GM23338 (cell line): ENCODE results near the gene ADGRL1. TPM values are rescaled to one million over a fixed set of nuclear protein-coding genes. Genes with fewer than 3 reads are reported as not detected.

Experiments
- ATAC-seq: fragments of 200-7000 bp; cut with Tn5 transposase; 3 replicates; pipeline ENCODE4 v1.9.1; 2020
- DNase-seq: peaks from one replicate; pipeline ENCODE4 v3.0.0-alpha.2; 2015; ENCODE audit warnings: low spot score
- H2AFZ ChIP-seq: fragments of 200-600 bp; sonication (generic); 2 replicates; pipeline ENCODE4 v1.8.0; 2016; ENCODE audit warnings: antibody characterized with exemption, mild to moderate bottlenecking, moderate library complexity
- H3F3A ChIP-seq: fragments of 200-600 bp; sonication (generic); replicated peaks from 2 replicates; pipeline ENCODE4 v1.8.0; 2017; ENCODE audit warnings: antibody characterized with exemption, mixed run types, low read depth
- H3K27ac ChIP-seq: fragments of 200-600 bp; sonication (generic); 2 replicates; pipeline ENCODE4 v1.6.1; 2016; ENCODE audit warnings: low read depth
- H3K27me3 ChIP-seq: fragments of 200-600 bp; sonication (generic); 2 replicates; pipeline ENCODE4 v1.8.0; 2016; ENCODE audit warnings: mild to moderate bottlenecking, mixed run types, moderate library complexity; ENCODE audit not compliant: insufficient read depth
- H3K36me3 ChIP-seq: fragments of 200-600 bp; sonication (generic); 2 replicates; pipeline ENCODE4 v1.8.0; 2016; ENCODE audit warnings: mild to moderate bottlenecking; ENCODE audit not compliant: insufficient read depth
- H3K4me1 ChIP-seq: fragments of 200-600 bp; sonication (generic); 2 replicates; pipeline ENCODE4 v1.8.0; 2016; ENCODE audit warnings: mild to moderate bottlenecking, moderate library complexity; ENCODE audit not compliant: insufficient read depth
- H3K4me2 ChIP-seq: fragments of 200-600 bp; sonication (generic); 2 replicates; pipeline ENCODE4 v1.7.1; 2017; ENCODE audit warnings: mixed run types
- H3K4me3 ChIP-seq: fragments of 200-600 bp; sonication (generic); 2 replicates; pipeline ENCODE4 v1.6.1; 2016; ENCODE audit warnings: mixed run types
- H3K79me2 ChIP-seq: fragments of 200-600 bp; sonication (generic); replicated peaks from 2 replicates; pipeline ENCODE4 v1.8.0; 2017; ENCODE audit warnings: mild to moderate bottlenecking; ENCODE audit not compliant: insufficient read depth
- H3K9me2 ChIP-seq: fragments of 200-600 bp; sonication (generic); 2 replicates; pipeline ENCODE4 v1.8.0; 2017; ENCODE audit not compliant: insufficient read depth
- H4K20me1 ChIP-seq: fragments of 200-600 bp; sonication (generic); replicated peaks from 2 replicates; pipeline ENCODE4 v1.8.0; 2017; ENCODE audit warnings: mild to moderate bottlenecking; ENCODE audit not compliant: insufficient read depth
- H3K27ac Mint-ChIP-seq: 2 replicates; pipeline ENCODE4 v1.8.0; 2020; ENCODE audit warnings: inconsistent platforms, mild to moderate bottlenecking, moderate library complexity, mixed read lengths
- H3K27me3 Mint-ChIP-seq: 3 replicates; pipeline ENCODE4 v1.8.0; 2022; ENCODE audit warnings: low read depth, mild to moderate bottlenecking, moderate library complexity, mixed read lengths, inconsistent platforms; ENCODE audit not compliant: insufficient read depth, poor library complexity
- H3K36me3 Mint-ChIP-seq: 3 replicates; pipeline ENCODE4 v1.8.0; 2021; ENCODE audit warnings: low read depth, mild to moderate bottlenecking, inconsistent platforms, moderate library complexity, mixed read lengths
- H3K4me1 Mint-ChIP-seq: 3 replicates; pipeline ENCODE4 v1.8.0; 2020; ENCODE audit warnings: mild to moderate bottlenecking, inconsistent platforms, mixed read lengths
- H3K4me3 Mint-ChIP-seq: 3 replicates; pipeline ENCODE4 v1.8.0; 2021; ENCODE audit warnings: moderate library complexity, mild to moderate bottlenecking, inconsistent platforms, mixed read lengths
- H3K9me3 Mint-ChIP-seq: 3 replicates; pipeline ENCODE4 v1.8.0; 2020; ENCODE audit warnings: moderate library complexity, mild to moderate bottlenecking, inconsistent platforms, mixed read lengths
- CREB1 ChIP-seq: fragments of 250-450 bp; sonication (Bioruptor Pico); IDR thresholded peaks from 2 replicates; pipeline ENCODE4 v1.5.0; 2020; ENCODE audit warnings: low read depth, mild to moderate bottlenecking, moderate library complexity
- ZNF114 ChIP-seq: fragments of 250-450 bp; sonication (Bioruptor Pico); IDR thresholded peaks from 2 replicates; pipeline ENCODE4 v1.5.0; 2020; ENCODE audit warnings: mild to moderate bottlenecking, moderate library complexity
- polyA plus RNA-seq: library from polyadenylated mRNA; unstranded; fragments of >200 nt; fragmentation: Nextera tagmentation; extraction: Ambion mirVana; gene quantifications from 2 replicates; pipeline ENCODE4 v1.2.1, GENCODE V29; 2016
- small RNA-seq: library from RNA; depleted of rRNA; stranded (forward); fragments of <200 nt; gene quantifications from one replicate; pipeline ENCODE3, GENCODE V24; 2014; ENCODE audit warnings: low replicate concordance
- total RNA-seq: library from RNA; depleted of rRNA; stranded (reverse); fragments of >200 nt; shearing (Covaris generic); gene quantifications from 2 replicates; pipeline ENCODE4 v1.2.3, GENCODE V29; 2014; rRNA removed

The ADGRL1 gene
- total and polyA plus RNA-seq, 2 experiments from 2014 or later, result 20.6 to 100 TPM

GRCh38 chr19:14101003-14101545 lies 104.9 kb downstream of the ADGRL1 start:
- no peak overlapping the region for H3K27ac Mint-ChIP-seq
- H3K27me3 Mint-ChIP-seq, result no peaks in the 10 kb centered on the region
- no peak for ATAC-seq
- DNase-seq, result no peak
- no peaks in the 10 kb centered on the region for H4K20me1 ChIP-seq
- no peak overlapping the region for H3K4me2 ChIP-seq
- no peaks in the 10 kb centered on the region for H3K9me2 ChIP-seq
- no peaks in the 10 kb centered on the region for H3K4me1 ChIP-seq
- H2AFZ ChIP-seq, result no peak overlapping the region
- H3K4me1 Mint-ChIP-seq, result no peaks in the 10 kb centered on the region
- no peaks in the 10 kb centered on the region for H3K79me2 ChIP-seq
- no peak overlapping the region for H3K4me3 Mint-ChIP-seq
- H3K27ac ChIP-seq, result no peak overlapping the region
- no peaks in the 10 kb centered on the region for H3K36me3 ChIP-seq
- no peak overlapping the region for H3K4me3 ChIP-seq
- H3K36me3 Mint-ChIP-seq, result peaks cover 8% of the 10 kb centered on the region; the same call in 2 of the 3 replicates
- H3K27me3 ChIP-seq, result no peaks in the 10 kb centered on the region
- 0 out of 2 replicates have a peak, but pooled peaks cover 14% of the 10 kb centered on the region for H3F3A ChIP-seq
- no peak for TF ChIP-seq ZNF114 (CRISPR knock-in tag)
- no peak for TF ChIP-seq CREB1 (CRISPR knock-in tag)
- H3K9me3 Mint-ChIP-seq, result no peaks in the 10 kb centered on the region

Small RNAs within 50 kb of the gene (small RNA-seq; reads per million reads assigned to genes)
- not detected for gene RN7SL231P

Other genes with a start within 250 kb of the ADGRL1 start
- 10.1 and 11.8 TPM in 2 replicates for gene RFX1, start 199.8 kb downstream of the ADGRL1 start, total RNA-seq
- gene RFX1, start 199.8 kb downstream of the ADGRL1 start, polyA plus RNA-seq, result 8.9 and 9.4 TPM in 2 replicates
- not detected in 2 replicates for gene RLN3, start 178.0 kb downstream of the ADGRL1 start, total RNA-seq
- not detected in 2 replicates for gene RLN3, start 178.0 kb downstream of the ADGRL1 start, polyA plus RNA-seq
- gene IL27RA, start 174.4 kb downstream of the ADGRL1 start, total RNA-seq, result 11.4 and 12.8 TPM in 2 replicates
- 7.7 and 8.3 TPM in 2 replicates for gene IL27RA, start 174.4 kb downstream of the ADGRL1 start, polyA plus RNA-seq
- gene PALM3, start 144.1 kb downstream of the ADGRL1 start, total RNA-seq, result 40.2 and 45.8 TPM in 2 replicates
- gene PALM3, start 144.1 kb downstream of the ADGRL1 start, polyA plus RNA-seq, result 16.6 and 19.6 TPM in 2 replicates
- gene MISP3, start 133.4 kb downstream of the ADGRL1 start, total RNA-seq, result 1.9 and 7.8 TPM in 2 replicates
- gene MISP3, start 133.4 kb downstream of the ADGRL1 start, polyA plus RNA-seq, result 2.4 and 2.7 TPM in 2 replicates
- not detected in 2 replicates for gene C19orf67, start 120.4 kb downstream of the ADGRL1 start, total RNA-seq
- 0.40 TPM in 1 of 2 replicates, not detected in the other for gene C19orf67, start 120.4 kb downstream of the ADGRL1 start, polyA plus RNA-seq
- 67.1 and 69.0 TPM in 2 replicates for gene SAMD1, start 115.4 kb downstream of the ADGRL1 start, total RNA-seq
- gene SAMD1, start 115.4 kb downstream of the ADGRL1 start, polyA plus RNA-seq, result 32.2 and 38.1 TPM in 2 replicates
- 25.7 and 31.3 TPM in 2 replicates for gene PRKACA, start 88.4 kb downstream of the ADGRL1 start, total RNA-seq
- gene PRKACA, start 88.4 kb downstream of the ADGRL1 start, polyA plus RNA-seq, result 12.3 and 13.0 TPM in 2 replicates
- 33.3 and 37.1 TPM in 2 replicates for gene ASF1B, start 69.6 kb downstream of the ADGRL1 start, total RNA-seq
- 33.8 and 36.9 TPM in 2 replicates for gene ASF1B, start 69.6 kb downstream of the ADGRL1 start, polyA plus RNA-seq
- 1.5 and 5.5 TPM in 2 replicates for gene ADGRE5, start 175.3 kb upstream of the ADGRL1 start, total RNA-seq
- 1.4 and 2.1 TPM in 2 replicates for gene ADGRE5, start 175.3 kb upstream of the ADGRL1 start, polyA plus RNA-seq
- gene DDX39A, start 213.2 kb upstream of the ADGRL1 start, total RNA-seq, result 156 and 196 TPM in 2 replicates
- 185 and 195 TPM in 2 replicates for gene DDX39A, start 213.2 kb upstream of the ADGRL1 start, polyA plus RNA-seq
- 147 and 201 TPM in 2 replicates for gene PKN1, start 227.1 kb upstream of the ADGRL1 start, total RNA-seq
- gene PKN1, start 227.1 kb upstream of the ADGRL1 start, polyA plus RNA-seq, result 86.8 and 106 TPM in 2 replicates